Epithelial cell of esophagus (primary cell): ENCODE measurements around the gene CORO1C.

Experiments
- DNase-seq: peaks from one replicate; pipeline ENCODE4 v3.0.0; 2010; ENCODE audit warnings: low read depth
- H3K4me3 ChIP-seq: 2 replicates; pipeline ENCODE4 v1.5.1; 2011; ENCODE audit warnings: mild to moderate bottlenecking, low read length, control low read depth
- TF ChIP-seq, protein P1 (sequence below): IDR thresholded peaks from 2 replicates; pipeline ENCODE4 v1.5.1; 2011; ENCODE audit warnings: low read depth, mild to moderate bottlenecking, low read length, control low read depth, inconsistent platforms; ENCODE audit not compliant: insufficient read depth; ENCODE audit errors: missing control alignments

CORO1C gene

GRCh38 chr12:108722992-108723766 is 8.1 kb downstream of the CORO1C start:
- peak; percentile 83 for DNase-seq
- H3K4me3 ChIP-seq, result no peak overlapping the region
- TF ChIP-seq, protein P1, sequence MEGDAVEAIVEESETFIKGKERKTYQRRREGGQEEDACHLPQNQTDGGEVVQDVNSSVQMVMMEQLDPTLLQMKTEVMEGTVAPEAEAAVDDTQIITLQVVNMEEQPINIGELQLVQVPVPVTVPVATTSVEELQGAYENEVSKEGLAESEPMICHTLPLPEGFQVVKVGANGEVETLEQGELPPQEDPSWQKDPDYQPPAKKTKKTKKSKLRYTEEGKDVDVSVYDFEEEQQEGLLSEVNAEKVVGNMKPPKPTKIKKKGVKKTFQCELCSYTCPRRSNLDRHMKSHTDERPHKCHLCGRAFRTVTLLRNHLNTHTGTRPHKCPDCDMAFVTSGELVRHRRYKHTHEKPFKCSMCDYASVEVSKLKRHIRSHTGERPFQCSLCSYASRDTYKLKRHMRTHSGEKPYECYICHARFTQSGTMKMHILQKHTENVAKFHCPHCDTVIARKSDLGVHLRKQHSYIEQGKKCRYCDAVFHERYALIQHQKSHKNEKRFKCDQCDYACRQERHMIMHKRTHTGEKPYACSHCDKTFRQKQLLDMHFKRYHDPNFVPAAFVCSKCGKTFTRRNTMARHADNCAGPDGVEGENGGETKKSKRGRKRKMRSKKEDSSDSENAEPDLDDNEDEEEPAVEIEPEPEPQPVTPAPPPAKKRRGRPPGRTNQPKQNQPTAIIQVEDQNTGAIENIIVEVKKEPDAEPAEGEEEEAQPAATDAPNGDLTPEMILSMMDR, result no peak

GRCh38 chr12:108722463-108722862 is 8.9 kb downstream of the CORO1C start:
- H3K4me3 ChIP-seq, result no peak overlapping the region
- TF ChIP-seq, protein P1, result no peak
- DNase-seq, result no peak

DNA sequence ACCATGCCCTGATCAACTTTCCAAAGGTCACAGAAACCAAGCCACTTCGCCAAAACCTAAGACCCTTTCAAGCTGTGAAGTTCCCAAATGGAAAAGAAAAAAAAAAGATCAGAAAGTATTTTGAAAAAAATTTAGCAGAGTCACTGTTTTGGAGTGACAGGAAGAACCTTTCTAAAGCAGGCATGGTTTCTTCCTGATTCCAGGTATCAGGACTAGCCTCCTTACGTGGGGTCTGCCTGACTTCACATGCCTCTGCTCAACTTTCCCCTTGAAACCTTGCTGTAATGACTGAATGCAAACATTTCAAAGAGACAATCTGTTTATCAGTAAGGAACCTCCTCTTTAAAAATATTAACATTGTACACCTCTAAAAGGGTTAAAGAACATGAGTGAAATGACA is 9.5 kb downstream of the CORO1C start:
- no peak for DNase-seq
- no peak overlapping the region for H3K4me3 ChIP-seq
- TF ChIP-seq, protein P1, result no peak

DNA sequence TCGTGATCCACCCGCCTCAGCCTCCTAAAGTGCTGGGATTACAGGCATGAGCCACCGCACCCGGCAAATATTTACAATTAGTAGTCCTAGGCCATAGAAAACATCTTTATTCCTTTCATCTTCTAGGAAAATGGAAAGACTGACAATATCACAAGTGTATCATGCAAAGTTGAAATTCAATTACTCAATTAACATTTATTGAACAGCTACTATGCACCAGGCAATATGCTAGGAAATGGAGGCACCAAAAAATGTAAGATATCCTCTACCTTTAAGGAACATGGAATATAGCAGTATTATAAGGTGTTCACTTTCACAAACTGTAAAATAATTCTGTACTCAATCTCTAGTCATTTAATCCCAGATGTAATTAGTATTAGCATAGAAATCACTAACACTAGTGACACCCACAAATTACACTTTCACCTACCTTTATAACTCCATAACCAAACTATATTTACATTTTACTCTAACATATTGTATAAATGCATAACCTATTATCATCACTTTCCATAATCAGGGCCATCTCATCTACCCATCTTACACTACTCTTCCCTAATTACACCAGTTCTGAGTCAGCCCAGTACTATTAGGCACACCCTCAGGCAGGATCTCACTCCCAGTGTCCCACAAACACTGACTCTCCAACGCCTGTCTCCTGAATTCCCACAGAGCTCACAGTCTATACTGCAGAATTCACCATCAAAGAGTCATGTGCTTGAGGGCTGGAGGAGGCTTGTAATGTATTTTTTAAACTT is 10.4 kb downstream of the CORO1C start:
- no peak overlapping the region for H3K4me3 ChIP-seq
- peak; percentile 88 for DNase-seq
- TF ChIP-seq, protein P1, result no peak

GRCh38 chr12:108717243-108717642 is 14.1 kb downstream of the CORO1C start:
- H3K4me3 ChIP-seq, result no peak overlapping the region
- DNase-seq, result no peak
- TF ChIP-seq, protein P1, result no peak

- no peak for DNase-seq
- H3K4me3 ChIP-seq, result no peak overlapping the region
- TF ChIP-seq, protein P1, result no peak
Measured at GRCh38 chr12:108714866-108715265, 16.5 kb downstream of the CORO1C start.
